Activated naive CD4-positive, alpha-beta T cell treated with Interleukin-2 at 50 U/mL for 16 hours (primary cell): ENCODE results near the gene FOXC2.
"Not testable (repeated sequence)": the region's sequence is repeated elsewhere in the genome, so short reads cannot be mapped to it uniquely, and the experiment has no call there.

ENCODE experiments used
- DNase-seq: peaks from one replicate; pipeline ENCODE4 v3.0.0-alpha.2; 2020

FOXC2 gene

DNA sequence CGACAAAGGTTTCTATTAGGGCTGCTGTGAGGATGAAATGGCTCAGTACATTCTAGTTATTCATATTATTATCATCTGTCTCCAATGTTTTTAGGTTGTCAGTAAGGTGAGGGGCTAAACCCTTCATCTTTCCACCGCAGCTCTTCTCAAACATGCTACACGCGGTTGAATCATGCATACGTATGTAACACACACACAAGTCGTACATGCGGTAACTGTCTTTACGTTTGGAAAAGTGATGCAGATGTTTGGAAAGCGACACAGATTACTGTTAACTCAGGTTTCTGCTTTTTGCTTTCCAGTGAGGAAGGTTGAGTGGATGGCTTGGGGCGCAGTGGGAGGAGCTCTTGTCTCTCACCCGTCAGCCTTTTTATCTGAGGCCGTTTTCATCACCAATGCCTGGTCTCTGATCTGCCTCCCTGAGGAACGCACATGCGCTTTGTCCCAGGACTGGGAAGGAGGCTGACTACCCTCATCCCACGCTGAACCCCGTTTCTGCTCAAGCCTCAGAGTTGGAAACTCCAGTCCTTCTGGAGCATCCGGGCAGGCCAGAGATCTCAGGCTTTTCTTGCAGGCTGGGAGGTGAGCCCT is 8.6 kb downstream of the FOXC2 start:
- DNase-seq = no peak

DNA sequence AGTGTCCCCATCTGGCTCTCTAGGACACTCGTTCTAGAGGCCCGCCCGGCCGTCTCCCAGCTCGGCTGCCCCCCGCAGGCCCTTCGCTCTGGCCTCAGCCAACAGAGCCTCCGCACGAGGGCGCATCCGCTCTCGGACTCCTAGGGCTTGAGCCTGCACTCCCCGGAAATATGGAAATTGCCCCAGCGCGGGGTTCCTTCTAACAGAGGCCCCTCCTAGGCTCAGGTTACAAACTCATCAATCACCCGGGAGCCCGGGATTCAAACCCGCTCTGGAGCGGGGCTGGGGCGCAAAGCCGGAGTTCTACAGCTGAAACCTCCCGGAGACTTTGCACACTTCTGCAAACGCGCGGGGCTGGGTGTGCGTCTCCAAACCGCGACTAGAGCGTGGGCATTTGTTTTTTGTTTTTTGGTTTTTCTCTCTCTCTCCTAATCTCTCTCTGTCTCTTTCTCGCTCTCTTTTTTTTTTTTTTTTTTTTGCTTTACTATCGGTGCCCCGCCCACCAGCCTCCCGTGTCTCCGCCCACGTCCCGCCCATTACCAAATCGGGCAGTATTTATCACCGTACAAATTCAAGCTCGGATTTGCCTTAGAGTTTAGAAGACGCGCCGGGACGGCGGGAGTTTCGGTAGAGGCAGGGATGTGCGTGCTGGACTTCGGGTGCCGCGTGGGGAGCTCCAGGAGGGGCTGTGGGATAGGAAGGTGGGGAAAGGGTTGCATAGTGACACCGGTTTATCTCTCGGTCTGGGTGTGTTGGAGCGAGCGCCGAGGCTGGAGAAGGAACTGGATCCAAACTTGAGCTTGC is 9.3 kb downstream of the FOXC2 start:
- peak; percentile 43 for DNase-seq

DNA sequence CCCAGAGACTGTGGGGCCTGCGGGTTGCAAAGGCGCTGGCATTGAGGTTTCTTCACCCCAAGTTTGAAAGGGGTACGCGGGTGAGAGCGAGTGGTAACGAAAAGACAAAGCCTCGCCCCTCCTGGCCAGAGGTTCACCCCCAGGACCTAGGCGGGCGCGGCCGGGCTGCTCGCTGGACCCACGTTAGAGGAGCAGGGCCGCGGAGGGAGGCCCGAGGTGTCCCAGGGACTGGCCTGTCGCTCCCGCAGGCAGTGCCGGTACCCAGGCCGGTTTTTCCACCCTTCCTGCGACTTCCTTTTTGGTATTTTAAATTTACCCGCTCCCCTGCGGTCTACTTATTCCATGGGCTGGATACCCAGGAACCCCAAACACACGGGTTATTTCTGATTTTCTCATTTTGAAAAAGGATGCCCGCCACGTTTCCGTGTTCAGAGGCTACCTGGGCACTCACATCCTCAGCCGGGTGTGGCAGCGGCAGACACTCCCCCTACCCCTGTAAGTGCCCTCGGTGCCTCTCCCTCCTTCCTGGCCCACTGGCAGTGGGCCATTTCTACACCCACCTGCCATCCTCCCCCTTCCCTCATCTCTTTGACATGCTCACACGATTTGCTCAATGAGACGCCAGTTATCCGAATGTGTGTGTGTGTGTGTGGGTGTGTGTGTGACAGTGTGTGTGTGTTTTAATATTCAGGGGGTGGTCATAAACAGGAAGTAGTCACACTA is 10.1 kb downstream of the FOXC2 start:
- no peak for DNase-seq

- DNase-seq = no peak
Measured at GRCh38 chr16:86577314-86577971, 10.8 kb downstream of the FOXC2 start.

- no peak for DNase-seq
Measured at GRCh38 chr16:86578061-86578599, 11.5 kb downstream of the FOXC2 start, which contains the start of gene FOXL1. TSS of gene FOXL1 (plus strand) at chr16:86578549. CDS start at chr16:86578724, 175 bp downstream.

- DNase-seq = no peak
Measured at GRCh38 chr16:86578611-86579267, 12.1 kb downstream of the FOXC2 start.

DNA sequence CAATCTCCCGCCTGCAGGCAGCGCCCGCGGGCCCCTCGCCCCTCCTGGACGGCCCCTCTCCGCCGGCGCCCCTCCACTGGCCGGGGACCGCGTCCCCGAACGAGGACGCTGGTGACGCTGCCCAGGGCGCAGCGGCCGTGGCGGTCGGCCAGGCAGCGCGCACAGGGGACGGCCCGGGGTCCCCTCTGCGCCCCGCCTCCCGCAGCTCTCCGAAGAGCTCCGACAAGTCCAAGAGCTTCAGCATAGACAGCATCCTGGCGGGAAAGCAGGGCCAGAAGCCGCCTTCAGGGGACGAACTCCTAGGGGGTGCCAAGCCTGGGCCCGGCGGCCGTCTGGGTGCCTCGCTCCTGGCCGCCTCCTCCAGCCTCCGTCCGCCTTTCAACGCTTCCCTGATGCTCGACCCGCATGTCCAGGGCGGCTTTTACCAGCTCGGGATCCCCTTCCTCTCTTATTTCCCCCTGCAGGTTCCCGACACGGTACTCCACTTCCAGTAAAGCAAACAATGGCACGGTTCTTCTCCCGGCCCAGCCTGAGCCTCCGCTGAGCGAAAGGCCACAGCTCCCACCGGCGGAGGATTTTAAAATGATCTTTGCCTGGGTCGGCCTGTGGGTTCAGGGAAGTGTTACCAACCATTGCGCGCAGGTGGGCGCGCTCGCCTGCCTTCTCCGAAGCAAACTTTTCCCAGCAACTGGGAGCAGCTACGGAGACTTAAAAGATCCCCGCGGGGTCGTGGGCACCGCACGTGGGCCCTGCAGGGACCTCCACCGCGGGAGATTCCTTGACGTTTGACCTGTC is 12.8 kb downstream of the FOXC2 start:
- DNase-seq = no peak

GRCh38 chr16:86580063-86580790 is 13.6 kb downstream of the FOXC2 start:
- no peak for DNase-seq

GRCh38 chr16:86580791-86581170 is 14.2 kb downstream of the FOXC2 start:
- DNase-seq = no peak

DNA sequence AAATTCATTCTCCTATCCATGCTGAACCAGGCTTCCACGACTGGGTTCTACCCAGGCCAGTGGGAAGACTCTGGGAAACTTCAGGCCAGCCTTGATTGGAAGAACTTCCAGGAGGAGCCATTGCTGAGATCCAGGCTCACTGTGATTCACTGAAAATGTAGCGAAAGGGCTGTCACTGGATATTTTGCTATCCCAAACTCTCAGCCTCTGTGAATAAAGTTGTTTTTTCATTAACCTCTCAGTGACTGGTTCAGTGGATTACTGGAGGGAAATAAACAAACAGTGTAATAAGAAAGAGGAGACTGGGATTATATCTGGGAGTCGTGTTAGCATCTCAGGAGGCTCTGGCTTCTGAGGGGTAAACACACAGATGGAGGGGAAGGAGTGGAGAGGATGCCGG is 14.8 kb downstream of the FOXC2 start:
- no peak for DNase-seq

DNA sequence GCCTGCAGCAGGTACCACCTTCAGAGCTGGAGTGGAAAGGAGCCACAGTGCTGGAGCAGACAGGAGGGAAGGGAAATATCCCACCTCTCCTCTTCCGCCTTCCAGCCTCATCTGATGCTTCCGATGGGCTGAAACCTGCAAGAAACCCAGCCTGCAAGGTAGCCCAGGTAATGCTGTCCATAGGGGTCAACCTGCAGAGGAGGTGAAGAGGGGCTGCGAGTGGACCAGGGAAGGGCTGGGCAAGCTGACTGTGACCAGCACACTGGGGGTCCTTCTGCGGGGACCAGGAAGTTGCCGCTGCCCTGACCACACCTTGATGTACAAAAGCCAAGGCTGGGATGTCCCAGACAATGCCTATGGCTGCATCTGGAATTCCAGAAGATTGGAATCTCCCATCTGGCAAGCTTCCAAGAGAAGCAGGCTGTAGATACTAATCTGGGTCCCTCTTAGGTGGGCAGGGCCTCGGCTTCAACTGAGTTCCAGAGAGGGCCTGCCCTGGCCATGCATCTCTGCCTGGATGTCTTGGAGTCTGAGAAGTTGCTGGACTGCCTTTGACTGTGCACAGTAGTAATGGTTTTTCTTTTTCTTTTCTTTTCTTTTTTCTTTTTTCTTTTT is 17.5 kb downstream of the FOXC2 start:
- no peak for DNase-seq

DNA sequence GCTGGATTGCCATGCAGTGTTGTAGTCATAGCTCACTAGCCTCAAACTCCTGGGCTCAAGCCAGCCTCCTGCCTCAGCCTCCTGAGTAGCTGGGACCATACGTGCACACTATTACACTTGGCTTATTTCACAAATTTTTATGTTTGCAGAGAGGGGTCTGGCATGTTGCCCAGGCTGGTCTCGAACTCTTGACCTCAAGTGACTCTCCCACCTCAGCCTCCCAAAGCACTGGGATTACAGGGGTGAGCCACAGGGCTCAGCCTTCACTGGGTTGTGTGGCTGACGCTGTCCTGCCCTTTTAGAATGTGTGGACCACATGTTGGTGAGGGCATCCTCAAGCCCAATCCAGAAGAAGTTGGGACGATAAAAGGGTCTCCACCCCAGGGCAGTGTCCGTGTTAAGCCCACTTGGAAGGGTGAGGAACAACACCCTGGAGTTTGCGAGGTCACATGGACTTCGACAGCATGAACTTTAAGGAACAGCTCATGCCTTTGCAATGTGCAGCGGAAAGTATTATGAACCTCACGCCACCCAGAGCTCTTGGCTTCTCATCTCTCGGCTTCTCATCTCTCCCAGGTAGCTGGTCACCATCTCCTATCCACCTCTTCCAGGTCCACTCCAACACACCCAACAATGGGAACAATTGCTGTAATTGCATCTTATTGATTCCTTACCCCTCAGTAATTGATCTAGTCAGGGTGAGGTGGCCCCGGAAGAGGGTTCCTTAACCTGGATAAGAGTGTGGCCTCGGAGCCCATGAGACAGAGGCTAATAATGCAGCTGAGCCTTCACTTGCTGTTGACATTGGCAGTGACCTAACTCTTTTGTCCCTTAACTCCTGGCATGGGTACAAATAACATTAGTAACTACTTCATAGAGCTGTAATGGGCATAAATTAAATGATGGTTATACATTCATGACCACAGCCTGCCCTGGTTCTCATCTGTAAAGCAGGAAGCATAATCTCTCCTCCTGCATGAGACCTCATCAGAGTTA is 18.4 kb downstream of the FOXC2 start:
- DNase-seq = no peak

DNA sequence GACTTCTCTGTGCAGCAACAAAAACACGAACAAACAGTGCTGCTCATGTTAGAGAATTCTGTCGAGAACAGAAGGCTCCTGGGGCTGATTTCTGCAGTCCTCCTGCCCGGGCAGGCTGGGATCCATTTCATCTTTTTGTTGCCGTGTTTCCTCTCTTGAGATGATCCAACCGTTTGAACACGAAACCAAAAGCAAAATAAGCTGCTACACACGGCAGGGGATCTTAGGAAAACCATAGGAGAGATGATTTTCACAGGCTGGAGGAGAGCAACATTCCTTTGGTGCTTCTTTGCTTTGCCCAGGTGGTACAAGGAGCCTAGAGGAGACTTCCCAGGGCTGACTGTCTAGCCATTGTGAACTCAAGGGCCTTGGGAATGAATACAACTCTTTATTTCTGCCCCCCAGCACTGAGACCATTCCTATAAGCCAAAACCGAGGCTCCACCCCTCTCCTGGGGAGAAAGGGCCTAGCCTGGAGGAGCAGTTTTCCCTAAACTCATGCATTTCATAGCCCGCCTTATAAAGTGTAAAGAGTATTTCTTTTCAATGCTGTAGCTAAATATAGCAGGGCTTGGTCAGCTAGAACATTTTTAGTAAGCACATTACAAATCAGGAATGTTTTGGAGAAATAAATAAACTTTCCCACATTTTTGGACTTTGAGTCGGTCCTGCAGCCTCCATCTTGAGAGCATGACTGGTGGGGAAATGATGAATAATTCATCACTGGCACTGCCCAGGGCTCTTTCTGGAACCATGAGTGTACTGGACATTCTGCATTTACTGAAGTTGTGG is 19.4 kb downstream of the FOXC2 start:
- DNase-seq = no peak

DNA sequence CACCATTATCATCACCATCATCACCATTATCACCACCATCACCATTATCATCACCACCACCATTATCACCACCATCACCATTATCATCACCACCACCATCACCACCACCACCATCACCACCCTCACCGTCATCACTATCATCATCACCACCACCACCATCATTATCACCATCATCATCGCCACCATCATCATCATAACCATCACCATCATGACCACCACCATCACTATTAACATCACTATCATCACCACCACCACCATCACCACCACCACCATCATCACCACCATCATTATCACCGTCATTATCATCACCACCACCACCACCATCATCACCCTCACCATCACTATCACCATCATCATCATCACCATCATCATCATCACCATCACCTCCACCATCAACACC is 20.9 kb downstream of the FOXC2 start:
- DNase-seq = no peak

- not testable (repeated sequence) for DNase-seq
Measured at GRCh38 chr16:86587955-86588354, 21.3 kb downstream of the FOXC2 start.

GRCh38 chr16:86590501-86591144 is 24.0 kb downstream of the FOXC2 start:
- no peak for DNase-seq

- DNase-seq = no peak
Measured at GRCh38 chr16:86591270-86591669, 24.6 kb downstream of the FOXC2 start.
